Glutamatergic neuron (in vitro differentiated cells): ENCODE results near the gene PSMA4. TPM values are rescaled to one million over a fixed set of nuclear protein-coding genes. Genes with fewer than 3 reads are reported as not detected.

Experiments used
- DNase-seq: peaks from one replicate; pipeline ENCODE4 v3.0.0; 2022
- H3K27ac Mint-ChIP-seq: one replicate; pipeline ENCODE4 v1.8.0; 2020; ENCODE audit warnings: mild to moderate bottlenecking, mixed read lengths, inconsistent platforms; ENCODE audit not compliant: unreplicated experiment
- H3K27me3 Mint-ChIP-seq: one replicate; pipeline ENCODE4 v1.8.0; 2020; ENCODE audit warnings: mild to moderate bottlenecking, moderate library complexity, mixed read lengths, inconsistent platforms; ENCODE audit not compliant: unreplicated experiment
- H3K36me3 Mint-ChIP-seq: one replicate; pipeline ENCODE4 v1.8.0; 2020; ENCODE audit warnings: mild to moderate bottlenecking, mixed read lengths, inconsistent platforms; ENCODE audit not compliant: unreplicated experiment
- H3K4me1 Mint-ChIP-seq: one replicate; pipeline ENCODE4 v1.8.0; 2020; ENCODE audit warnings: mild to moderate bottlenecking, low read depth, mixed read lengths, inconsistent platforms; ENCODE audit not compliant: unreplicated experiment
- H3K4me3 Mint-ChIP-seq: one replicate; pipeline ENCODE4 v1.8.0; 2020; ENCODE audit warnings: mild to moderate bottlenecking, mixed read lengths, inconsistent platforms; ENCODE audit not compliant: unreplicated experiment
- H3K9me3 Mint-ChIP-seq: one replicate; pipeline ENCODE4 v1.8.0; 2020; ENCODE audit warnings: mild to moderate bottlenecking, moderate library complexity, mixed read lengths, inconsistent platforms; ENCODE audit not compliant: unreplicated experiment
- long read RNA-seq: library from polyadenylated mRNA; unstranded; transcript quantifications from one replicate; pipeline ENCODE4 v2.0.0, GENCODE V29; 2020; ENCODE audit not compliant: unreplicated experiment
- total RNA-seq: library from RNA; stranded (reverse); fragmentation: NEBNext Ultra II Directional; extraction: Animal tissue kit (Norgen Biotek cat#: 25700); gene quantifications from one replicate; pipeline ENCODE4 v1.2.1, GENCODE V29; 2021; ENCODE audit not compliant: unreplicated experiment
- TF ChIP-seq, protein P1 (sequence below): fragments of 200-600 bp; sonication (generic); IDR thresholded peaks from one replicate; pipeline ENCODE4 v1.5.0; 2021; ENCODE audit not compliant: partially characterized antibody, unreplicated experiment

The PSMA4 gene
- total RNA-seq: 170 TPM
- long read RNA-seq, full-length matches to known transcripts: 104 of 110 reads
- long read RNA-seq, partial matches to known transcripts: 5 of 110 reads
- long read RNA-seq, other reads (novel, unspliced or antisense): 1 of 110 reads

DNA sequence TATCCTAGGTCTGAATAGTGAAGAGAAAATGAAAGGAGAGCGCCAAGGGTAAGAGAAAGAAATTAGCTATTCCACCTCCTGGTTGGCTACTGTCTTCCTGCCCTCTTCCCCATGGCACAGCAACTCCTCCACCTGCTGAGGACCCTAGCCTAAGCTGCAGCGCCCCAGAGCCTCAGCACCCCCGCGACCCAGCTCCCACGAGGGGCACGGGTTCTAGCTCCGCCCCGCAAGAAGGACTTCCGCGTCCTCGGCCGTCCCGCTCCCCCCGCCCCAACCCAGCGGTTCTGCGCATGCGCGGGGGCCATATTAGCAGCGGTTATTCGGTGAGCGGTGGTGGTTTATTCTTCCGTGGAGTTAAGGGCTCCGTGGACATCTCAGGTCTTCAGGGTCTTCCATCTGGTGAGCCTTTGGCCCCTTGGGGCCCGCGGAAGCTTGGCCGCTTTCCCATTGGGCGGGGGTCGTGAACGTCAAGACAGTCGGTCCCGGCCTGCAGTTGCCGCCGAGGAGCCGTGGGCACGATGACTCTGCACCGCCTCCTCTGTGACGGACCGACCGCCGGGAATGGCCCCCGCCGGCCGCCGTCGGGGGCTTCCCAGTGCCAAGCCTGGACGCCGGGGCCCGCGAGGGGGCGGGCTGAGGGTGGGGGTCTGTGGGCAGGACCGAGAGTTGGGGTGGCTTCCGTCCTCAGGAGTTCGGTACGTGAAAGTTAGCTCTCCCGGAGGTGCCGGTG is at the start of gene PSMA4:
Gene PSMA4, plus strand, starts transcription at position 304 of the 730 bp plus-strand sequence. CDS start 1,484 bp downstream, outside the sequence.
- peak; percentile 92 for DNase-seq
- Mint-ChIP-seq H3K27me3 (peaks cover 6% of the 10 kb centered on the region), H3K36me3 (no peaks in the 10 kb centered on the region), H3K9me3 (peaks cover 7% of the 10 kb centered on the region), H3K4me3 (peak within 1 kb of the TSS; percentile 99), H3K27ac (peak within 1 kb of the TSS; percentile 96), H3K4me1 (peaks cover 9% of the 10 kb centered on the region)
- TF ChIP-seq, protein P1, sequence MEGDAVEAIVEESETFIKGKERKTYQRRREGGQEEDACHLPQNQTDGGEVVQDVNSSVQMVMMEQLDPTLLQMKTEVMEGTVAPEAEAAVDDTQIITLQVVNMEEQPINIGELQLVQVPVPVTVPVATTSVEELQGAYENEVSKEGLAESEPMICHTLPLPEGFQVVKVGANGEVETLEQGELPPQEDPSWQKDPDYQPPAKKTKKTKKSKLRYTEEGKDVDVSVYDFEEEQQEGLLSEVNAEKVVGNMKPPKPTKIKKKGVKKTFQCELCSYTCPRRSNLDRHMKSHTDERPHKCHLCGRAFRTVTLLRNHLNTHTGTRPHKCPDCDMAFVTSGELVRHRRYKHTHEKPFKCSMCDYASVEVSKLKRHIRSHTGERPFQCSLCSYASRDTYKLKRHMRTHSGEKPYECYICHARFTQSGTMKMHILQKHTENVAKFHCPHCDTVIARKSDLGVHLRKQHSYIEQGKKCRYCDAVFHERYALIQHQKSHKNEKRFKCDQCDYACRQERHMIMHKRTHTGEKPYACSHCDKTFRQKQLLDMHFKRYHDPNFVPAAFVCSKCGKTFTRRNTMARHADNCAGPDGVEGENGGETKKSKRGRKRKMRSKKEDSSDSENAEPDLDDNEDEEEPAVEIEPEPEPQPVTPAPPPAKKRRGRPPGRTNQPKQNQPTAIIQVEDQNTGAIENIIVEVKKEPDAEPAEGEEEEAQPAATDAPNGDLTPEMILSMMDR: no peak

DNA sequence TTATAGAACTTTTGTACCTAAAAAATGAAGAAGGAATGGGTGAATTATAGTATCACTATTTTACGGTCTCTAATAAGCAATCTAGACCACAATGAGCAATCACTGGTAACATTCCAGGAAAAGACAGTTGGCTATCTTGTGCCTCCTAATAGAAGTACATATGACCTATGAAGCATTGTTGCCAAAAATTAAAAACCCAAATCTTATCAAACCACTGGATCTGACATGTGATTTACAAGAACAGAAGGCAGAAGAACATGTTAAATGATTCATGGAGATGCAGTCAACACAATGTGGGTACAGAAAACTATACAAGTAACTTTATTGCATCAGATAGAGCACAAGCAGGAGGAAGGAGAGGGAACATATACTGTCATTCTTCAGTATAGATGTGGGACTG is 47.4 kb upstream of the PSMA4 start:
- no peak for DNase-seq
- H3K4me3 Mint-ChIP-seq: no peak overlapping the region
- peaks cover 29% of the 10 kb centered on the region for H3K4me1 Mint-ChIP-seq
- no peaks in the 10 kb centered on the region for H3K36me3 Mint-ChIP-seq
- TF ChIP-seq, protein P1: no peak
- no peaks in the 10 kb centered on the region for H3K27me3 Mint-ChIP-seq
- H3K9me3 Mint-ChIP-seq: peaks cover 2% of the 10 kb centered on the region
- H3K27ac Mint-ChIP-seq: peak overlapping the region; percentile 65

DNA sequence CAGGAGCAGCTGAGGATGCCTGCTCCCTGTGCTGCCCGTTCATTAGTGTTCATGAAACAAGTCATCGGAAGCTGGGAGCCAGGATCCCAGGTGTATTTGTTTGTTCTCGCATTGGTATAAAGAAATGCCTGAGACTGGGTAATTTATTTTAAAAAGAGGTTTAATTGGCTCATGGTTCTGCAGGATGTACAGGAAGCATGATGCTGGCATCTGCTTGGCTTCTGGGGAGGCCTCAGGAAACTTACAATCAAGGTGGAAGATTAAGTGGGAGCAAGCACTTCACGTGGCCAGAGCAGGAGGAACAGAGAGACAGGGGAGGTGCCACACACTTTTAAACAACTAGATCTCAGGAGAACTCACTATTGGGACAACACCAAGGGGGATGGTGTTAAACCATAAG is 38.4 kb upstream of the PSMA4 start:
- Mint-ChIP-seq H3K36me3 (peaks cover 5% of the 10 kb centered on the region), H3K9me3 (peaks cover under 1% of the 10 kb centered on the region)
- TF ChIP-seq, protein P1: no peak

DNA sequence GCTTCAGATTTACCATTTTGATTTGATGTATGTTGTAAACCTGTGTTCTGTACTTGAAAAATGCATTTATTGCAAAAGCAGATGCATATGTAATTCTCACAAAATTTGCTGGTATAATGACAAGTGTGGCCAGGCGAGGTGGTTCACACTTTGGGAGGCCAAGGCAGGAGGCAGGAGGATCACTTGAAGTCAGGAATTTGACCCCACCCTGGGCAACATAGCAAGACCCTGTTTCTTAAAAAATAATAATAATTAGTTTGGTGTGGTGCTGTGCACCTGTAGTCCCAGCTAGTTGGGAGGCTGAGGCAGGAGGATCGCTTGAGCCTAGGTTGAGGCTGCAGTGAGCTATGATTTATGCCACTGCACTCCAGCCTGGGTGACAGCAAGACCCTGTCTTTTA is 37.6 kb upstream of the PSMA4 start:
- DNase-seq: no peak
- no peak overlapping the region for H3K27ac Mint-ChIP-seq
- H3K9me3 Mint-ChIP-seq: peaks cover 3% of the 10 kb centered on the region
- no peaks in the 10 kb centered on the region for H3K27me3 Mint-ChIP-seq
- H3K4me3 Mint-ChIP-seq: no peak overlapping the region
- peaks cover 5% of the 10 kb centered on the region for H3K36me3 Mint-ChIP-seq
- peaks cover 4% of the 10 kb centered on the region for H3K4me1 Mint-ChIP-seq
- TF ChIP-seq, protein P1: no peak

More for the DNA sequence above, 38.4 kb upstream of the PSMA4 start:
- peaks cover 2% of the 10 kb centered on the region for H3K4me1 Mint-ChIP-seq
- no peaks in the 10 kb centered on the region for H3K27me3 Mint-ChIP-seq
- no peak for DNase-seq
- H3K27ac Mint-ChIP-seq: no peak overlapping the region
- H3K4me3 Mint-ChIP-seq: no peak overlapping the region
